HepG2 (cell line): ENCODE results near the gene DYSF. TPM values are rescaled to one million over a fixed set of nuclear protein-coding genes. Genes with fewer than 3 reads are reported as not detected.
A peak's percentile ranks its signal among the peaks of the same experiment; 100 is the strongest.

ENCODE experiments used
- ATAC-seq: fragments of 200-7000 bp; cut with Tn5 transposase; 3 replicates; pipeline ENCODE4 v1.9.1; 2020; ENCODE audit warnings: mild to moderate bottlenecking, moderate library complexity
- BruUV-seq: library from RNA; stranded (reverse); fragments of 400-500 nt; replicated peaks from 2 replicates; lab custom pipeline; 2021; lab: Mats Ljungman, UMichigan
- CTCF ChIA-PET: fragments of 300-600 bp; formaldehyde crosslinking; extraction: SDS; loops from one replicate; lab custom pipeline; 2021; ENCODE audit warnings: low total read pairs, inconsistent platforms, low intra/inter-chr PET ratio; lab: Yijun Ruan, JAX
- POLR2A ChIA-PET: fragments of 350-600 bp; sonication (Branson Sonifier 250); formaldehyde crosslinking; loops from one replicate; lab custom pipeline; 2020; ENCODE audit warnings: antibody characterized with exemption, inconsistent platforms; lab: Yijun Ruan, JAX
- DNase-seq: peaks from one replicate; pipeline ENCODE4 v3.0.0-alpha.2; 2015; ENCODE audit warnings: low spot score
- FAIRE-seq: peaks from 3 replicates; lab custom pipeline; 2011; peaks lifted over from hg19 to GRCh38; lab: Jason Lieb, UNC
- H2AFZ ChIP-seq: one replicate; pipeline ENCODE4 v1.6.1; 2011; ENCODE audit warnings: low read length, inconsistent platforms
- H3K27ac ChIP-seq: fragments of 300-600 bp; 3 replicates; pipeline ENCODE4 v1.8.0; 2011; ENCODE audit warnings: mixed run types, mild to moderate bottlenecking, mixed read lengths, low read length, inconsistent platforms; ENCODE audit not compliant: insufficient read depth; ENCODE audit errors: extremely low read length
- H3K27me3 ChIP-seq, 2 experiments: fragments of 200-600 bp in 1 of 2; 2 replicates in 1 of 2; 3 replicates in 1 of 2; pipeline versions ENCODE4 v1.6.0 to v1.8.0; 2011; ENCODE audit warnings: low read length in 2 of 2, mild to moderate bottlenecking in 2 of 2, moderate library complexity in 2 of 2, inconsistent platforms in 1 of 2; ENCODE audit not compliant: insufficient read depth in 2 of 2, control insufficient read depth in 1 of 2
- H3K36me3 ChIP-seq, 2 experiments: fragments of 200-600 bp in 1 of 2; replicated peaks in 1 of 2; 2 replicates in 1 of 2; 3 replicates in 1 of 2; pipeline versions ENCODE4 v1.5.1 to v1.8.0; 2011; ENCODE audit warnings: low read length in 2 of 2, inconsistent platforms in 1 of 2; ENCODE audit not compliant: insufficient read depth in 2 of 2, control insufficient read depth in 1 of 2
- H3K4me1 ChIP-seq: 2 replicates; pipeline ENCODE4 v1.5.1; 2012; ENCODE audit warnings: low read length, inconsistent platforms; ENCODE audit not compliant: insufficient read depth
- H3K4me2 ChIP-seq: 2 replicates; pipeline ENCODE4 v1.6.0; 2011; ENCODE audit warnings: low read depth, low read length, inconsistent platforms
- H3K4me3 ChIP-seq, 3 experiments: fragments of 200-600 bp in 1 of 3; sonication (generic), shearing (Covaris generic) in 1 of 3; replicated peaks in 1 of 3; 2 replicates each; pipeline ENCODE4 v1.5.1; 2011 to 2016; ENCODE audit warnings: low read length in 3 of 3, inconsistent platforms in 2 of 3, low read depth in 2 of 3, mild to moderate bottlenecking in 2 of 3, control low read depth in 1 of 3, mixed read lengths in 1 of 3; ENCODE audit not compliant: insufficient read depth in 1 of 3
- H3K79me2 ChIP-seq: one replicate; pipeline ENCODE4 v1.6.1; 2011; ENCODE audit warnings: low read length, inconsistent platforms; ENCODE audit not compliant: insufficient read depth
- H3K9ac ChIP-seq: 2 replicates; pipeline ENCODE4 v1.6.0; 2011; ENCODE audit warnings: mild to moderate bottlenecking, low read depth, low read length, inconsistent platforms; ENCODE audit not compliant: insufficient read depth
- H3K9me3 ChIP-seq: 2 replicates; pipeline ENCODE4 v1.5.1; 2012; ENCODE audit warnings: mild to moderate bottlenecking, low read length
- H4K20me1 ChIP-seq: 2 replicates; pipeline ENCODE4 v1.6.0; 2011; ENCODE audit warnings: inconsistent platforms, mild to moderate bottlenecking, low read length, moderate library complexity; ENCODE audit not compliant: insufficient read depth
- ATF7-NPFF ChIP-seq: sonication (generic); formaldehyde crosslinking; IDR thresholded peaks from 2 replicates; pipeline ENCODE4 v1.8.1; 2023; ENCODE audit warnings: mild to moderate bottlenecking, low read depth, missing genetic modification reagents, moderate library complexity
- BRD4 ChIP-seq: sonication (generic); formaldehyde crosslinking; IDR thresholded peaks from 2 replicates; pipeline ENCODE4 v1.4.0; 2020; ENCODE audit warnings: missing genetic modification reagents
- EP300 ChIP-seq, 3 experiments: sonication (generic) in 1 of 3; formaldehyde crosslinking in 1 of 3; IDR thresholded peaks; 2 replicates each; pipeline versions ENCODE4 v1.5.1 to v1.6.1; 2011 to 2020; ENCODE audit warnings: low read depth in 2 of 3, low read length in 2 of 3, borderline replicate concordance in 1 of 3, improper control_type of control experiment in 1 of 3, mild to moderate bottlenecking in 1 of 3, missing genetic modification reagents in 1 of 3, moderate library complexity in 1 of 3
- EZH2 ChIP-seq: conservative IDR thresholded peaks from 2 replicates; pipeline ENCODE4 v1.6.1; 2012; ENCODE audit warnings: mild to moderate bottlenecking, low read depth, low read length, moderate library complexity
- HOXA9 ChIP-seq: sonication (generic); formaldehyde crosslinking; IDR thresholded peaks from 2 replicates; pipeline ENCODE4 v1.8.1; 2022; ENCODE audit warnings: missing genetic modification reagents, mild to moderate bottlenecking, moderate library complexity, borderline replicate concordance
- NFE2L2 ChIP-seq: fragments of 150-350 bp; IDR thresholded peaks from 2 replicates; pipeline ENCODE4 v1.6.1; 2014; ENCODE audit warnings: low read length
- NR2F6 ChIP-seq, 2 experiments: IDR thresholded peaks; 2 replicates each; pipeline ENCODE4 v1.6.1; 2016; ENCODE audit warnings: antibody characterized with exemption in 1 of 2, mild to moderate bottlenecking in 1 of 2
- SMAD1 ChIP-seq: sonication (generic); formaldehyde crosslinking; IDR thresholded peaks from 2 replicates; pipeline ENCODE4 v1.4.0; 2020; ENCODE audit warnings: missing genetic modification reagents, low read depth, mild to moderate bottlenecking, borderline replicate concordance
- SMYD3 ChIP-seq: sonication (generic); formaldehyde crosslinking; IDR thresholded peaks from 2 replicates; pipeline ENCODE4 v1.8.1; 2023; ENCODE audit warnings: mild to moderate bottlenecking, missing genetic modification reagents
- TBL1XR1 ChIP-seq: fragments of 150-350 bp; IDR thresholded peaks from 2 replicates; pipeline ENCODE4 v1.6.1; 2014; ENCODE audit warnings: borderline replicate concordance, low read length; ENCODE audit not compliant: partially characterized antibody
- ZBTB3 ChIP-seq: sonication (generic); formaldehyde crosslinking; IDR thresholded peaks from 2 replicates; pipeline ENCODE4 v1.4.0; 2020; ENCODE audit warnings: low read depth, mild to moderate bottlenecking, moderate library complexity, missing genetic modification reagents, borderline replicate concordance
- whole genome bisulfite sequencing: methylation state at CpG from one replicate; pipeline ENCODE4 v1.1.6; 2017; ENCODE audit warnings: low lambda C conversion rate; 5-methylcytosine and 5-hydroxymethylcytosine counted together
- in situ Hi-C: cut with HindIII; loops from 2 replicates; pipeline ENCODE4 v1.10.0; 2017; ENCODE audit warnings: low pct_unique_long_range_greater_than_20kb; ENCODE audit not compliant: extremely low pct_ligation_motif_present
- intact Hi-C: fragments of 100-400 bp; cut with micrococcal nuclease; formaldehyde crosslinking; loops from one replicate; pipeline ENCODE4 v1.10.0; 2022; ENCODE audit not compliant: unreplicated experiment
- polyA plus RNA-seq, 8 experiments: library from polyadenylated mRNA; depleted of rRNA in 3 of 8; stranded (reverse) in 7 of 8; unstranded in 1 of 8; fragments of >200 nt; fragmentation: Illumina TruSeq in 4 of 8; extraction: Trizol in 4 of 8; gene quantifications; 2 replicates each; pipeline versions ENCODE4 v1.2.1 to v1.2.3, GENCODE V29; 2011 to 2016; ENCODE audit warnings: low read depth in 4 of 8, missing spikeins in 1 of 8, mixed read lengths in 1 of 8; ENCODE audit not compliant: insufficient read depth in 1 of 8
- total RNA-seq, 5 experiments: library from RNA; depleted of rRNA; stranded (reverse); fragments of >200 nt; fragmentation: Illumina TruSeq; extraction: Trizol; gene quantifications; 2 replicates each; pipeline ENCODE4 v1.2.3, GENCODE V29; 2016; ENCODE audit warnings: low read depth in 1 of 5
- TF ChIP-seq, protein P1 (sequence below): IDR thresholded peaks from 2 replicates; pipeline ENCODE4 v1.6.1; 2016; ENCODE audit warnings: low read depth
- TF ChIP-seq, protein P2 (sequence below): sonication (generic); formaldehyde crosslinking; IDR thresholded peaks from 2 replicates; pipeline ENCODE4 v1.4.0; 2020; ENCODE audit warnings: missing genetic modification reagents, mild to moderate bottlenecking, borderline replicate concordance
- TF ChIP-seq, protein P3 (sequence below): sonication (generic); formaldehyde crosslinking; IDR thresholded peaks from 2 replicates; pipeline ENCODE4 v1.5.1; 2020; ENCODE audit warnings: mild to moderate bottlenecking, missing genetic modification reagents

The DYSF gene
- total and polyA plus RNA-seq, 2 of the 13 experiments (the other 11 are each of a cell fraction or from before 2014, with no cell fraction given) = 0.15 to 2.4 TPM

DNA sequence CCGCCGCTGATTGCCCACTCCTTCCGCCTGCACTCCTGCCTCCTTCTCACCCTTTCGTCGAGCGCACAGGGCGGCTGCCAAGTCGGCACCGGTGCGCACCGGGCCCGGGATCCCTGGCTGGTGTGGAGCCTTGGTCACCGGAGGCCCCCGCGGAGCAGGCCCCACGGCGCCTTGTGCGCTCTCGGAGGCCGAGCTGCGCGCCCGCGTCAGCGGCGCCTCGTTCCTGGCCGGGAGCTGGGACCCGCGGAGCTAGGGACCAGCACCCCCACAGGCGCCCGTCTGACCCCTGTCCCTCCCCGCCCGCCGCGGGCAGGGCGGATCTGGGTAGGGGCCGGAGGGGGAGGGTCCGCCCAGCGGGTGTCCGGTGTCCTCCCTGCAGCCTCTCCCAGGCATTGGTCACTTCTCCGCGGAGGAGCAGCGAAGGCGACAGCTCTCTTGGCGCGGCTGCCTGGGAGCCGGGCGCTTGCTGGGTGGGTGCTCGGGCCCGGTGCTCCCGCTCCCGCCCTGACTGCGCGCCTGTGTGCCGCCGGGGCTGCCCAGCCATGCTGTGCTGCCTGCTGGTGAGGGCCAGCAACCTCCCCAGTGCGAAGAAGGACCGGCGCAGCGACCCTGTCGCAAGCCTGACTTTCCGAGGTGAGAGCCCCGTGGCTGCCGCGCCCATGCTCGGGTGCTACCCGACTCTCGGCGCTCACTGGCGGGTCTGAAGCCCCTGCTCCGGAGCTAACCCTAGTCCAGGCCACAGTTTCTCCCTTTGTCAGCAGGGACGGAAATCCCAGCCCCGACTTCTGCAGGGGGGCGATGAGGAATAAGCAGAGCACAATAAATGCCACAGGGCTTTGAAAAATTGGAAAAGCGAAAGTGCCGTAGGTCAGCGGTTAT is 13.2 kb downstream of the DYSF start:
- FAIRE-seq = no peak
- Histone ChIP-seq H4K20me1 (no peaks in the 10 kb centered on the region), H3K36me3 (no peaks in the 10 kb centered on the region), H3K4me2 (peak overlapping the region; percentile 90), H3K27me3 (peaks cover 8 to 60% of the 10 kb centered on the region in 2 experiments), H3K27ac (no peak overlapping the region), H3K79me2 (no peaks in the 10 kb centered on the region), H3K9me3 (no peaks in the 10 kb centered on the region), H2AFZ (no peak overlapping the region), H3K4me3 (peak overlapping the region; percentile 68 to 78 (median 70)), H3K4me1 (peaks cover 6% of the 10 kb centered on the region; the same call in 1 of the 2 replicates), H3K9ac (no peak overlapping the region; the same call in 1 of the 2 replicates)
- POLR2A ChIA-PET = interaction anchor here (0.5 to 0.8 kb wide), 2 partner anchors 135 to 239 kb away, joined by 3 to 4 read pairs; partner anchors contain the start of genes PAIP2B and ZNF638
- CTCF ChIA-PET = no interaction called here
- in situ Hi-C loops (no loop called here), intact Hi-C loops (no loop called here)
- peak; percentile 82 for ATAC-seq
- BruUV-seq = no TSS peak
- no peak for DNase-seq
- 11% methylated on average over 40 of the region's 78 CpGs for WGBS
- TF ChIP-seq SMYD3 (no peak), HOXA9 (CRISPR knock-in tag) (no peak), ZBTB3 (no peak), NFE2L2 (no peak), BRD4 (CRISPR knock-in tag) (no peak), TBL1XR1 (no peak), NR2F6 (IDR thresholded peaks at IDR 0.05) (no peak), NR2F6 (CRISPR knock-in tag; IDR thresholded peaks at IDR 0.05) (no peak), EZH2 (0 out of 2 replicates have a peak, but pooled peaks have one; percentile 49), SMAD1 (CRISPR knock-in tag) (no peak), EP300 (IDR thresholded peaks at IDR 0.05; ENCODE audit: low read depth in 2 of 2, low read length in 2 of 2) (no peak), EP300 (CRISPR knock-in tag; IDR thresholded peaks at IDR 0.05; ENCODE audit: borderline replicate concordance) (no peak), ATF7-NPFF (CRISPR knock-in tag) (peak; percentile 25; the same call in 1 of the 2 replicates)
- TF ChIP-seq, protein P1, sequence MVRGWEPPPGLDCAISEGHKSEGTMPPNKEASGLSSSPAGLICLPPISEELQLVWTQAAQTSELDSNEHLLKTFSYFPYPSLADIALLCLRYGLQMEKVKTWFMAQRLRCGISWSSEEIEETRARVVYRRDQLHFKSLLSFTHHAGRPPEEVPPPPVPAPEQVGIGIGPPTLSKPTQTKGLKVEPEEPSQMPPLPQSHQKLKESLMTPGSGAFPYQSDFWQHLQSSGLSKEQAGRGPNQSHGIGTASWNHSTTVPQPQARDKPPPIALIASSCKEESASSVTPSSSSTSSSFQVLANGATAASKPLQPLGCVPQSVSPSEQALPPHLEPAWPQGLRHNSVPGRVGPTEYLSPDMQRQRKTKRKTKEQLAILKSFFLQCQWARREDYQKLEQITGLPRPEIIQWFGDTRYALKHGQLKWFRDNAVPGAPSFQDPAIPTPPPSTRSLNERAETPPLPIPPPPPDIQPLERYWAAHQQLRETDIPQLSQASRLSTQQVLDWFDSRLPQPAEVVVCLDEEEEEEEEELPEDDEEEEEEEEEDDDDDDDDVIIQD (CRISPR knock-in tag) = no peak
- TF ChIP-seq, protein P2, sequence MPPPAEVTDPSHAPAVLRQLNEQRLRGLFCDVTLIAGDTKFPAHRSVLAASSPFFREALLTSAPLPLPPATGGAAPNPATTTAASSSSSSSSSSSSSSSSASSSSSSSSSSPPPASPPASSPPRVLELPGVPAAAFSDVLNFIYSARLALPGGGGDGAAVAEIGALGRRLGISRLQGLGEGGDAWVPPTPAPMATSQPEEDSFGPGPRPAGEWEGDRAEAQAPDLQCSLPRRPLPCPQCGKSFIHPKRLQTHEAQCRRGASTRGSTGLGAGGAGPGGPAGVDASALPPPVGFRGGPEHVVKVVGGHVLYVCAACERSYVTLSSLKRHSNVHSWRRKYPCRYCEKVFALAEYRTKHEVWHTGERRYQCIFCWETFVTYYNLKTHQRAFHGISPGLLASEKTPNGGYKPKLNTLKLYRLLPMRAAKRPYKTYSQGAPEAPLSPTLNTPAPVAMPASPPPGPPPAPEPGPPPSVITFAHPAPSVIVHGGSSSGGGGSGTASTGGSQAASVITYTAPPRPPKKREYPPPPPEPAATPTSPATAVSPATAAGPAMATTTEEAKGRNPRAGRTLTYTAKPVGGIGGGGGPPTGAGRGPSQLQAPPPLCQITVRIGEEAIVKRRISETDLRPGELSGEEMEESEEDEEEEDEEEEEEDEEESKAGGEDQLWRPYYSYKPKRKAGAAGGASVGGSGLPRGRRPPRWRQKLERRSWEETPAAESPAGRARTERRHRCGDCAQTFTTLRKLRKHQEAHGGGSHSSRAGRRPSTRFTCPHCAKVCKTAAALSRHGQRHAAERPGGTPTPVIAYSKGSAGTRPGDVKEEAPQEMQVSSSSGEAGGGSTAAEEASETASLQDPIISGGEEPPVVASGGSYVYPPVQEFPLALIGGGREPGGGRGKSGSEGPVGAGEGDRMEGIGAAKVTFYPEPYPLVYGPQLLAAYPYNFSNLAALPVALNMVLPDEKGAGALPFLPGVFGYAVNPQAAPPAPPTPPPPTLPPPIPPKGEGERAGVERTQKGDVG (CRISPR knock-in tag) = no peak
- TF ChIP-seq, protein P3, sequence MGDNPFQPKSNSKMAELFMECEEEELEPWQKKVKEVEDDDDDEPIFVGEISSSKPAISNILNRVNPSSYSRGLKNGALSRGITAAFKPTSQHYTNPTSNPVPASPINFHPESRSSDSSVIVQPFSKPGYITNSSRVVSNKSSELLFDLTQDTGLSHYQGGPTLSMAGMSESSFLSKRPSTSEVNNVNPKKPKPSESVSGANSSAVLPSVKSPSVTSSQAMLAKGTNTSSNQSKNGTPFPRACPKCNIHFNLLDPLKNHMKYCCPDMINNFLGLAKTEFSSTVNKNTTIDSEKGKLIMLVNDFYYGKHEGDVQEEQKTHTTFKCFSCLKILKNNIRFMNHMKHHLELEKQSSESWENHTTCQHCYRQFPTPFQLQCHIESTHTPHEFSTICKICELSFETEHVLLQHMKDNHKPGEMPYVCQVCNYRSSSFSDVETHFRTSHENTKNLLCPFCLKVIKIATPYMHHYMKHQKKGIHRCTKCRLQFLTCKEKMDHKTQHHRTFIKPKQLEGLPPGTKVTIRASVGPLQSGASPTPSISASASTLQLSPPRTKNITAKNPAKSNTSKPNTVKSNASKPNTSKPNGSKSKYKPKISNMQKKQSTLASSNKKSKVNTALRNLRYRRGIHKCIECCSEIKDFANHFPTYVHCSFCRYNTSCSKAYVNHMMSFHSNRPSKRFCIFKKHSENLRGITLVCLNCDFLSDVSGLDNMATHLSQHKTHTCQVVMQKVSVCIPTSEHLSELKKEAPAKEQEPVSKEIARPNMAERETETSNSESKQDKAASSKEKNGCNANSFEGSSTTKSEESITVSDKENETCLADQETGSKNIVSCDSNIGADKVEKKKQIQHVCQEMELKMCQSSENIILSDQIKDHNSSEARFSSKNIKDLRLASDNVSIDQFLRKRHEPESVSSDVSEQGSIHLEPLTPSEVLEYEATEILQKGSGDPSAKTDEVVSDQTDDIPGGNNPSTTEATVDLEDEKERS = no peak
